ENCODE results near the gene BBS2. TPM values are rescaled to one million over a fixed set of nuclear protein-coding genes. Genes with fewer than 3 reads are reported as not detected.

The BBS2 gene
- total and polyA plus RNA-seq, 8 donors: 11.3 to 142 (median 47.7) TPM

DNA sequence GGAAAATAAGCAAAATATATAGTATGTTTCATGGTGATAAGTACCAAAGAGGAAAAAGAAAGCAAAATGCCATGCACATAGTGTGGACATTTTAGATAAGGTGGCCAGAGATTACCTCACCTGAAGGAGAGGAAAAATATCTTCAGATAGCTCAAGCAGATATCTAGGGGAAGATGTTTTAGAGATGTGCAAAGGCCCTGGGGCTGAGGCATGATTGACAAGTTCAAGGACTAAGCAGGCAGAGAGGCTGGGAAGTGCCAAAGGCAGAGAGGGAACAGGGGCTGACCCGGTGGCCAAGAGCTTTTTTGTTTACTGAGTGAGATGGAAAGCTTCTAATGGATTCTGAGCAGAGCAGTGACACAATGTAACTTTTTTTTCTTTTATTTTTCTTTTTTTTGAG is 40.6 kb upstream of the BBS2 start:
- H3K4me1 ChIP-seq: no peaks in the 10 kb centered on the region
- DNase-seq: no peak
- H3K9me3 ChIP-seq: no peaks in the 10 kb centered on the region
- no peak overlapping the region for H3K27ac ChIP-seq
- WGBS, 5 donors: 5 to 42% (median 15%) methylated on average over 1 of the region's 1 CpG
- H3K36me3 ChIP-seq: no peaks in the 10 kb centered on the region
- intact Hi-C loops (cut with DNase I; ENCODE audit: low total_unique reads): no loop called here
- peaks cover 0 to 30% (median 0%) of the 10 kb centered on the region in 3 donors for H3K27me3 ChIP-seq
- no peak for TF ChIP-seq POLR2A (IDR thresholded peaks at IDR 0.05)
- TF ChIP-seq POLR2AphosphoS5 (IDR thresholded peaks at IDR 0.05): no peak
- TF ChIP-seq EP300 (IDR thresholded peaks at IDR 0.05): no peak
- TF ChIP-seq, protein P1, sequence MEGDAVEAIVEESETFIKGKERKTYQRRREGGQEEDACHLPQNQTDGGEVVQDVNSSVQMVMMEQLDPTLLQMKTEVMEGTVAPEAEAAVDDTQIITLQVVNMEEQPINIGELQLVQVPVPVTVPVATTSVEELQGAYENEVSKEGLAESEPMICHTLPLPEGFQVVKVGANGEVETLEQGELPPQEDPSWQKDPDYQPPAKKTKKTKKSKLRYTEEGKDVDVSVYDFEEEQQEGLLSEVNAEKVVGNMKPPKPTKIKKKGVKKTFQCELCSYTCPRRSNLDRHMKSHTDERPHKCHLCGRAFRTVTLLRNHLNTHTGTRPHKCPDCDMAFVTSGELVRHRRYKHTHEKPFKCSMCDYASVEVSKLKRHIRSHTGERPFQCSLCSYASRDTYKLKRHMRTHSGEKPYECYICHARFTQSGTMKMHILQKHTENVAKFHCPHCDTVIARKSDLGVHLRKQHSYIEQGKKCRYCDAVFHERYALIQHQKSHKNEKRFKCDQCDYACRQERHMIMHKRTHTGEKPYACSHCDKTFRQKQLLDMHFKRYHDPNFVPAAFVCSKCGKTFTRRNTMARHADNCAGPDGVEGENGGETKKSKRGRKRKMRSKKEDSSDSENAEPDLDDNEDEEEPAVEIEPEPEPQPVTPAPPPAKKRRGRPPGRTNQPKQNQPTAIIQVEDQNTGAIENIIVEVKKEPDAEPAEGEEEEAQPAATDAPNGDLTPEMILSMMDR (IDR thresholded peaks at IDR 0.05): no peak
- H3K4me3 ChIP-seq: no peak overlapping the region

DNA sequence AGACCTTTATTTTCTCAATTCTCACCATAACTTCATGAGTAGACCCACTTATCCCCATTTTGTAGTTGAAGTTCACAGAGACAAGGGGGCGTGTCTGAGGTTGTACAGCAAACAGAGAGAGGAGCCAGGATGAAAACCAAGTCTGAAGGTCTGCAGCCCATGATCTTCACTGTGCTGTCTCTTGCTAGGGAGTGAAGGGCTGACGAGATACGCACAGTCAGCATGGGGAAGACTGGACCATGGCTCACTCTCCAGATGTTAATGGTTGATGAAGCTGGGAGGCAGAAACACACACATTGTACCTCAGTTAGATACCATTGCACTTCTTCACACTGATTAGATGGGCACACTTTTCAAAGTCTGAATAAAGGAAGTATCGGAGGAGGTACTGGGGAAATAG is 39.3 kb upstream of the BBS2 start:
- no peaks in the 10 kb centered on the region for H3K9me3 ChIP-seq
- no peak for DNase-seq
- 80 to 92% (median 88%) methylated on average over 4 of the region's 4 CpGs for WGBS, 5 donors
- TF ChIP-seq POLR2AphosphoS5 (IDR thresholded peaks at IDR 0.05) (no peak), EP300 (IDR thresholded peaks at IDR 0.05) (no peak)
- TF ChIP-seq, protein P1 (IDR thresholded peaks at IDR 0.05): no peak
- intact Hi-C loops (cut with DNase I; ENCODE audit: low total_unique reads): no loop called here
- H3K4me3 ChIP-seq: no peak overlapping the region
- no peaks in the 10 kb centered on the region for H3K4me1 ChIP-seq
- peaks cover 0 to 29% (median 0%) of the 10 kb centered on the region in 3 donors for H3K27me3 ChIP-seq
- no peak overlapping the region for H3K27ac ChIP-seq
- no peaks in the 10 kb centered on the region for H3K36me3 ChIP-seq

DNA sequence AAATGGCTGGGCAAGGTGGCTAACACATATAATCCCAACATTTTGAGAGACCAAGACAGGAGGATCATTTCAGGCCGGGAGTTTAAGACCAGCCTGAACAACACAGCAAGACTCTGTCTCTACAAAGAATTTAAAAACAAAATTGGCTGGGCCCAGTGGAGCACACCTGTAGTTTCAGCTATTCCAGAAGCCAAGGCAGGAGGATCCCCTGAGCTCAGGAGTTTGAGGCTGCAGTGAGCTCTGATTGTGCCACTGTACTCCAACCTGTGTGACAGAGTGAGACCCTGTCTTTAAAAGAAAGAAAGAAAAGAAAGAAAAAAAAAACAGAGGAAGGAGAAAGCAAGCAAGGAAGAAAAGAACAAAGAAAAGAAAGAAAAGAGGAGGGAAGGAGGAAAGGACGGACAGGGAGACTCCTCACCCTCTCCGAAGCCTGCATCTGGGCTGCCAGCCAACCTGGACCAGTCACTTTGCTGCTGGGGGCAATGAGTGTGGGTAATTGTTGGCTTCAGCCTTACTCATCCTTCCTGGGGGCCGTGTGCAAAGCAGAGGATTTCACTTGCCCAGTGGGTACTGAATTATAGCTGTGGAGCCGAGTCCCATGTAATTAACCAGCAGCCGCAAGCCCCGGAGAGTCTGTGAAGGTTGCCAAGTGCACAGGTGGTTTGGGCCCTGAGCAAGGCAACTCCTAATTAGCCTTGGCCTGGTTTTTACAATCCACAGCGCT is 38.4 kb upstream of the BBS2 start:
- peaks cover 0 to 32% (median 0%) of the 10 kb centered on the region in 3 donors for H3K27me3 ChIP-seq
- no peaks in the 10 kb centered on the region for H3K36me3 ChIP-seq
- H3K9me3 ChIP-seq: no peaks in the 10 kb centered on the region
- DNase-seq: peak in 1 of 2 donors; percentile 15
- no peaks in the 10 kb centered on the region for H3K4me1 ChIP-seq
- WGBS, 5 donors: 68 to 81% (median 69%) methylated on average over 6 to 8 of the region's 8 CpGs
- TF ChIP-seq EP300 (IDR thresholded peaks at IDR 0.05) (no peak), POLR2A (IDR thresholded peaks at IDR 0.05) (no peak), POLR2AphosphoS5 (IDR thresholded peaks at IDR 0.05) (no peak)
- TF ChIP-seq, protein P1 (IDR thresholded peaks at IDR 0.05): no peak
- H3K27ac ChIP-seq: no peak overlapping the region
- H3K4me3 ChIP-seq: no peak overlapping the region
- intact Hi-C loops (cut with DNase I; ENCODE audit: low total_unique reads): no loop called here

DNA sequence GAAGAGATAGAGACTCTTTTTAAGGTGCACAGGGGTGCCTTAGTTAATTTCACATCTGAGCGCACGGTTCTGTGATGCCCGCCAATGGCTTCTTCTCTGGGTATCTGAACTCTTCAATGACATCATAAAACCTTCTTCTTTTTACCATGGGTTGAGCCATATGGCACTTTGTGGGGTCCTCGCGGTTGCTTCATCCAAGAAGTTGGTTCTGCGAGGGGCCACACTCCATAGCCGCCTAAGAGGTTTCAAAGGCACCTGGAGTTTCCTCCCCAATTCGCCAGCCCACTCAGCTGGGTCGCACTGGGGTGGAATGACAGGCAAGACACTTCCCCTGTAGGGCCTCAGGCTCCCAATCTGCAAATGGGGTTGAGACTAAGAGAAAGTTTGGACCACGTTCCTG is 34.6 kb upstream of the BBS2 start:
- peaks cover 0 to 29% (median 0%) of the 10 kb centered on the region in 3 donors for H3K27me3 ChIP-seq
- H3K9me3 ChIP-seq: no peaks in the 10 kb centered on the region
- peaks cover 0 to 10% (median 8%) of the 10 kb centered on the region in 4 donors for H3K4me1 ChIP-seq

More for the DNA sequence above, 34.6 kb upstream of the BBS2 start:
- 89 to 96% (median 93%) methylated on average over 10 of the region's 10 CpGs for WGBS, 5 donors
- TF ChIP-seq, protein P1 (IDR thresholded peaks at IDR 0.05): no peak
- TF ChIP-seq EP300 (IDR thresholded peaks at IDR 0.05) (no peak), POLR2AphosphoS5 (IDR thresholded peaks at IDR 0.05) (no peak), POLR2A (IDR thresholded peaks at IDR 0.05) (no peak)
- intact Hi-C loops (cut with DNase I; ENCODE audit: low total_unique reads): no loop called here
- Histone ChIP-seq H3K4me3 (no peak overlapping the region), H3K36me3 (no peaks in the 10 kb centered on the region), H3K27ac (no peak overlapping the region)
- DNase-seq: no peak

Data from stomach (tissue), 9 donors.